GM18511 (cell line): ENCODE data around the gene LEKR1.

Source experiments
- ATAC-seq: cut with Tn5 transposase; IDR thresholded peaks from one replicate; pipeline ENCODE4 v1.9.1; 2021; ENCODE audit warnings: mild to moderate bottlenecking, moderate library complexity; ENCODE audit not compliant: unreplicated experiment

The LEKR1 gene

DNA sequence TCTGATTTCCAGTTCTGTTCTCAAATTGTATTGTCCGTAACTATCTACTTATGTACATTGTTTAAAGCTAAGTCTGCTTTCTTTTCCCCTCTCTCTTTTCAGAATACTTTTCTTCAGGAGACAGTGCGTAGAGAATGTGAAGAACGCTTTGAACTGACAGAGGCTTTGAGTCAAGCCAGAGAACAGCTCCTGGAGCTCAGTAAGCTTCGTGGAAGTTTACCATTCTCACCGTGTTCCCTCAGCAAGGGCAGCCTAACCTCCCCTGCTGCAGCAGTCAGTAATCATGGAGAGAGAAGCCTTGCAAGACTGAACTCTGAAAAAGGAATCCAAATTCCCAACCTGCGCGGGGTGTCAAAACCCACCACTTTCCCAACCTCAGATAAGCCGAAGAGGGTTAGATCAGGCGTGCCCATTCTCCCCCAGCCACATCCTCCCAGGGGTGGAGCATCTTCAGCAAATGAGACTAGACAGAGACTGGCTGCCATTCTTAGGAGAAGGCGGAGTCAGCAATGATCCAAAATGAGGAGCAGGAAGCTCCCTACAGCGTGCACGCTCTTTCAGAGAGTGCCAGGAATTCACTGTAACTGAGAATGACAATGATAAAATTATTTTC, 219.2 kb downstream of the LEKR1 start:
- no peak for ATAC-seq

DNA sequence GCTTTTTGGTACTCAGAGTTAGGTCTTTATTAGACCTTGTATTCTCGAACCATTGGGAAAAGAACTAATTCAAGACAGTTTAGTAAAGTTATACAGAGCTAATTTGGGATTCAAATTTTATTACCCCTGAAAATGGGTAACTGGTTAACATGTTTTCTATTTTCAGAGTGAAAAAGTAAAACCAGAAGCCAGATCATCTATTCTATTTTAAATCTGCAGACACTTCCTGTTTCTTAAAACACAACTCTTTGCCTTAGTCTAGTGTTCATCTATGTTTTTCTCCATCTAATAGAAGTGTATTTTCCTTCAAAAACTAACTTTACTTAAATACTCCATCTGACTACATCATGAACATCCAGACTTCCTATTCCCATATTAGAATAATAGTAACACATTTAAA, 220.4 kb downstream of the LEKR1 start:
- no peak for ATAC-seq

DNA sequence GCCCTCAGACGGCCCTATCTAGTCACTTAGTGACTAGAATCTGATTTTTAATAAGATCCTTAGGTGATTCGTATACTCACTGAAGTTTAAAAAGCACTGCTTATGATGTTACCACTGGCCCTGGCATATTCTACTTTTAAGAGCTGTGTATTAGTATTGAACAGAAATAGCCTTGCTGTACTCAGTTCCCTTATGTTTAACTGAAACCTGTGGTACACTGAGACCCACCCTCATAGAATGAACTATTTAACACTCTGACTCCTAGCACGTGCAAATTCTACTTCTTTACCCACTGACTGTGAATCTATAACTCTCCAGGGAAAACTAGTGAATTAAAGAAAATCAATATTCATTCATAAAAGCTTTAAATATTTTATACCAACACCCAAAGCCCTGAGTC, 224.9 kb downstream of the LEKR1 start:
- ATAC-seq: no peak

DNA sequence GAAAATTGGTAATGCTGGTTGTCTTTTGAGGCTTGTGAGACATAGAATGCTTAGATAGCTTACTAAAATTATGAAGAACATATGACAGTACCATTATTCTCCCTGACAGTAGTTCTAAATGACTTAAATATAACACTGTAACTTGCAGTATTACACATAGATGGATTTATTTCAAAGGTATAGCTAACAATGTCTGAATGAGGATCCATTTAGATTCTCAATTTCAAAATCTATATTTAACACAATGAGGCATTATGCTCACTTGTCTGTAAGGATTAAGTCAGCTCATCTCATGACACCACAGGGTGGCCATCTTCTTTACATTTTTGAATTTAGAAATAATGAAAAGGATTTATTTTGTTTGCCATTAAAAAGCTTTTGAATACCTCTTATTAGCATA, 225.4 kb downstream of the LEKR1 start:
- ATAC-seq: no peak

GRCh38 chr3:157056035-157056434, 229.9 kb downstream of the LEKR1 start:
- ATAC-seq: no peak

GRCh38 chr3:157058392-157059071, 232.4 kb downstream of the LEKR1 start:
- ATAC-seq: no peak

GRCh38 chr3:157059181-157059580, 233.0 kb downstream of the LEKR1 start:
- peak; percentile 75 for ATAC-seq

DNA sequence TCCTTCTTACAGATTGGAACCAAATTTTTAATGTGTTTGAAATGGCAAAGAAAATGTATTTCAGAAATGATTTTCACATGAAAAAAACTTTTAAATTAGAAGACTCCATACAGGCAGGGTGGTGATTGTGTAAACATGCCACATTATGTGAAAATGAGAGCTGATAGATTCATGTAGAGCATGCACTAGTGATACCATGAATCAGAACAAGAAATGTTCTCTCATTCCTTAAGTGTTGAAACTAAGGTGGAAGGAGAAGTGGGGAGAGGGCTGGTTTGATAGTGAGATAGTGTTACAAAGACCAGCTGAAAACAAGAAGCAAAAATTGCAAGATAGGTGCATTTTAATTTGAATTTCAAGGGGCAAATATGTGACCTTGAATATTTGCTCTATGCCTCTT, 233.5 kb downstream of the LEKR1 start:
- ATAC-seq: peak; percentile 78

- ATAC-seq: no peak
These were observed 235.1 kb downstream of the LEKR1 start for GRCh38 chr3:157061265-157061664.

DNA sequence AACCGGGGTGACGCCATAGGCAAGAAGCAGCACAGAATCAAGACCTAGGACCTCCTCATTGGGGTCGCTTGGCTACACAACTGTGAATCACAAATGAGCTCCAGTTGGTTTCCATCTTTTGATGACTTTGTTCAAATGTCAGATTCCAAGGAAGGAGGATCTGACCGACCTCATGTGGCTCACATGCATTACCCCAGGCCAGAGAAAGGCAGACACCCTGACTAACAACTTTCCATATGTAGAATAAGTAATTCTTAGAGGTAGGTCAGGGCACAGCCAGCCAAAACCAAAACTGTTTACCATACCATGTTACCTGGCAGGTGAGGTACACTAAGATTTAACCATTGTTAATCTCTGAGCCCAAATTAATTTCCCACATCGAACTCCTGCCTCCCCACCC, 237.3 kb downstream of the LEKR1 start:
- no peak for ATAC-seq

- ATAC-seq: peak; percentile 24
These were observed 237.8 kb downstream of the LEKR1 start for GRCh38 chr3:157063926-157064325.

- ATAC-seq: peak; percentile 81
These were observed 238.2 kb downstream of the LEKR1 start for GRCh38 chr3:157064402-157064801.

GRCh38 chr3:157065201-157065600, 239.0 kb downstream of the LEKR1 start:
- ATAC-seq: no peak

DNA sequence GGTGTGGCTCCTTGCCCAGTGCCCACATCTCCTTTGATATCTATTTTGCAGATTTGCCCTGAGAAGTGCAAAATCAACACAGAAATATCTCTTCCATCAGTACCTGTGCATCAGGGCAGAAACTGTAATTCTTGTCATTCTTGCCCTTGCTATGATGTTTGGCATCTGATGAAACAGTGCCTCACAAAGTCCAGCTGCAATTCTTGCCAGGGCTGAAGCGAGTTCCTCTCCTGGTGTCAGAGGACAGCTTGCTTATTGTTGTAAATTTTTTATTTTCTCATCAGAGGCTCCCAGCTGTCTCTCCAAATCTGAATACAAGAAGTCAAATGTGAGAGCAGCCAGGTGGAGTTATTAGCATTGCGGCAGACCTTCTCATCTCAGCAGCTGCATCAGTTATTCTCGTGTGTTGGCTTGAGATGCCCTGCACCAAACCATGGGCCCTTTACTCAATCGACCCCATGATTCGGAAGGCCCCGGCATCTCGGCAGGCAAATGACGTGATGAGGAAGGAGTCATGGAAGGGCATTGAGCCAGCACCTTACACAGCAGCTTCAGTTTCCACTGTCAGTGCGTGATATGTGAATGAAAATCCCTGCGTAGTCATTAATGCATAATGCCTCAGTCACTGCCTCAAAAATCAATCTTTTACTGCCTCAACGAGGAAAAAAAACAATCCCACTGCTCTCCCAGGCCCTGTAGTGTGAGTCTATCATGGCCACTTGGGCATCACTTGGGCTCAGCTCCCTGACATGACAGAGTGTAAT, 240.4 kb downstream of the LEKR1 start:
- ATAC-seq: no peak

GRCh38 chr3:157067114-157067513, 241.0 kb downstream of the LEKR1 start:
- ATAC-seq: peak; percentile 42

GRCh38 chr3:157069406-157069805, 243.3 kb downstream of the LEKR1 start:
- no peak for ATAC-seq

- ATAC-seq: no peak
These were observed 243.9 kb downstream of the LEKR1 start for GRCh38 chr3:157069846-157070677.

DNA sequence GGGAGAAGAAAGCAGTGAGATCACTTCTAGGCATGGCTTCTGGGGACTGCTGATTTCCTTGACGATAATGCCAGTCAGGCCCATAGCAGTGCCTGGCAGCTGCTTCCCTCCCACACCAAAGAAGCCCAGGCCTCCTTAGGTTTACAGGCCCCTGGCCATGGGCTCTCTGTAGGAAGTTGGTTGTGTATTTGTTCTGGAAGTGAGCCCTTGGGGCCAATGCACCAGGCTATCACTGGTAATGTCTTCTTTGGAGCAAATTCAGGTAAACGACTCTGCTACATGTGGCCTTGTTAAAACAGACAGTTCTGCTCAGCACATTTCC, 244.5 kb downstream of the LEKR1 start:
- ATAC-seq: no peak

- ATAC-seq: no peak
These were observed 245.8 kb downstream of the LEKR1 start for GRCh38 chr3:157071744-157072525.

GRCh38 chr3:157073810-157074209, 247.7 kb downstream of the LEKR1 start:
- no peak for ATAC-seq

GRCh38 chr3:157074490-157074889, 248.3 kb downstream of the LEKR1 start:
- no peak for ATAC-seq
